HepG2 (cell line): ENCODE data around the gene SLC16A14. TPM values are rescaled to one million over a fixed set of nuclear protein-coding genes. Genes with fewer than 3 reads are reported as not detected.

Experiments
- ATF7 ChIP-seq, 2 experiments: fragments of 450-650 bp in 1 of 2; sonication (generic) in 1 of 2; formaldehyde crosslinking in 1 of 2; IDR thresholded peaks; 2 replicates each; pipeline versions ENCODE4 v1.4.0 to v1.6.1; 2016 to 2020; ENCODE audit warnings: antibody characterized with exemption in 1 of 2, mild to moderate bottlenecking in 1 of 2, missing genetic modification reagents in 1 of 2
- BRD4 ChIP-seq: sonication (generic); formaldehyde crosslinking; IDR thresholded peaks from 2 replicates; pipeline ENCODE4 v1.4.0; 2020; ENCODE audit warnings: missing genetic modification reagents
- FOXA1 ChIP-seq, 2 experiments: fragments of 450-650 bp in 1 of 2; sonication (generic) in 1 of 2; formaldehyde crosslinking in 1 of 2; IDR thresholded peaks; 2 replicates each; pipeline versions ENCODE4 v1.4.0 to v1.6.1; 2016 to 2020; ENCODE audit warnings: missing genetic modification reagents in 1 of 2
- GMEB2 ChIP-seq: IDR thresholded peaks from 2 replicates; pipeline ENCODE4 v1.6.1; 2016; ENCODE audit warnings: missing biosample characterization, missing genetic modification reagents, low read depth
- HNF1A ChIP-seq, 2 experiments: sonication (generic) in 1 of 2; formaldehyde crosslinking in 1 of 2; IDR thresholded peaks; 2 replicates each; pipeline versions ENCODE4 v1.4.0 to v1.6.1; 2016 to 2020; ENCODE audit warnings: borderline replicate concordance in 1 of 2, low read depth in 1 of 2, mild to moderate bottlenecking in 1 of 2, missing genetic modification reagents in 1 of 2
- KLF9 ChIP-seq: IDR thresholded peaks from 2 replicates; pipeline ENCODE4 v1.6.1; 2016; ENCODE audit warnings: low read depth
- MAX ChIP-seq: IDR thresholded peaks from 2 replicates; pipeline ENCODE4 v1.6.1; 2012; ENCODE audit warnings: inconsistent platforms
- POGK ChIP-seq: sonication (generic); formaldehyde crosslinking; conservative IDR thresholded peaks from 2 replicates; pipeline ENCODE4 v1.8.0; 2022; ENCODE audit warnings: mild to moderate bottlenecking, moderate library complexity, missing genetic modification reagents
- POLR2AphosphoS5 ChIP-seq: IDR thresholded peaks from 2 replicates; pipeline ENCODE4 v1.6.1; 2012; ENCODE audit warnings: low read depth, low read length
- POLR2G ChIP-seq: fragments of 200-400 bp; formaldehyde crosslinking; IDR thresholded peaks from 2 replicates; pipeline ENCODE4 v1.6.1; 2018; ENCODE audit warnings: mild to moderate bottlenecking, low read depth, low read length, moderate library complexity
- SALL1 ChIP-seq: sonication (generic); formaldehyde crosslinking; IDR thresholded peaks from 2 replicates; pipeline ENCODE4 v1.8.0; 2022; ENCODE audit warnings: mild to moderate bottlenecking, missing genetic modification reagents
- SCMH1 ChIP-seq: sonication (generic); formaldehyde crosslinking; IDR thresholded peaks from 2 replicates; pipeline ENCODE4 v1.9.0; 2021; ENCODE audit warnings: missing genetic modification reagents, mild to moderate bottlenecking, borderline replicate concordance
- SOX5 ChIP-seq: IDR thresholded peaks from 2 replicates; pipeline ENCODE4 v1.6.1; 2016; ENCODE audit warnings: borderline replicate concordance
- ZNF10 ChIP-seq: sonication (generic); formaldehyde crosslinking; IDR thresholded peaks from 2 replicates; pipeline ENCODE4 v1.4.0; 2020; ENCODE audit warnings: mild to moderate bottlenecking, low read depth, missing genetic modification reagents, borderline replicate concordance
- ZNF124 ChIP-seq: sonication (generic); formaldehyde crosslinking; IDR thresholded peaks from 2 replicates; pipeline ENCODE4 v1.4.0; 2020; ENCODE audit warnings: missing genetic modification reagents
- ZNF138 ChIP-seq: sonication (generic); formaldehyde crosslinking; IDR thresholded peaks from 2 replicates; pipeline ENCODE4 v1.5.0; 2020; ENCODE audit warnings: mild to moderate bottlenecking, low read depth, missing genetic modification reagents
- ZNF143 ChIP-seq: sonication (generic); formaldehyde crosslinking; IDR thresholded peaks from 2 replicates; pipeline ENCODE4 v1.4.0; 2020; ENCODE audit warnings: missing genetic modification reagents
- ZNF180 ChIP-seq: sonication (generic); formaldehyde crosslinking; IDR thresholded peaks from 2 replicates; pipeline ENCODE4 v1.4.0; 2020; ENCODE audit warnings: low read depth, missing genetic modification reagents, borderline replicate concordance
- ZNF225 ChIP-seq: sonication (generic); formaldehyde crosslinking; IDR thresholded peaks from 2 replicates; pipeline ENCODE4 v1.4.0; 2020; ENCODE audit warnings: mild to moderate bottlenecking, missing genetic modification reagents
- ZNF296 ChIP-seq: sonication (generic); formaldehyde crosslinking; conservative IDR thresholded peaks from 2 replicates; pipeline ENCODE4 v1.5.0; 2020; ENCODE audit warnings: mild to moderate bottlenecking, missing genetic modification reagents
- ZNF331 ChIP-seq: sonication (generic); formaldehyde crosslinking; IDR thresholded peaks from 2 replicates; pipeline ENCODE4 v1.4.0; 2020; ENCODE audit warnings: missing genetic modification reagents
- ZNF549 ChIP-seq: sonication (generic); formaldehyde crosslinking; IDR thresholded peaks from 2 replicates; pipeline ENCODE4 v1.5.0; 2020; ENCODE audit warnings: missing genetic modification reagents
- ZNF550 ChIP-seq: sonication (generic); formaldehyde crosslinking; IDR thresholded peaks from 2 replicates; pipeline ENCODE4 v1.4.0; 2020; ENCODE audit warnings: mild to moderate bottlenecking, missing genetic modification reagents, borderline replicate concordance
- ZNF607 ChIP-seq: sonication (generic); formaldehyde crosslinking; IDR thresholded peaks from 2 replicates; pipeline ENCODE4 v1.5.1; 2020; ENCODE audit warnings: missing genetic modification reagents, mild to moderate bottlenecking, borderline replicate concordance
- polyA plus RNA-seq, 8 experiments: library from polyadenylated mRNA; depleted of rRNA in 3 of 8; stranded (reverse) in 7 of 8; unstranded in 1 of 8; fragments of >200 nt; fragmentation: Illumina TruSeq in 4 of 8; extraction: Trizol in 4 of 8; gene quantifications; 2 replicates each; pipeline versions ENCODE4 v1.2.1 to v1.2.3, GENCODE V29; 2011 to 2016; ENCODE audit warnings: low read depth in 4 of 8, missing spikeins in 1 of 8, mixed read lengths in 1 of 8; ENCODE audit not compliant: insufficient read depth in 1 of 8
- total RNA-seq, 5 experiments: library from RNA; depleted of rRNA; stranded (reverse); fragments of >200 nt; fragmentation: Illumina TruSeq; extraction: Trizol; gene quantifications; 2 replicates each; pipeline ENCODE4 v1.2.3, GENCODE V29; 2016; ENCODE audit warnings: low read depth in 1 of 5

Gene SLC16A14
- total and polyA plus RNA-seq, 2 of the 13 experiments (the other 11 are each of a cell fraction or from before 2014, with no cell fraction given): 0.05 TPM; not detected in 1

GRCh38 chr2:230016844-230017243, 51.9 kb downstream of the SLC16A14 start (continued):
- TF ChIP-seq ZNF607: no peak
- no peak for TF ChIP-seq ZNF10 (CRISPR knock-in tag)
- 0 out of 2 replicates have a peak, but pooled peaks have one; percentile 27 for TF ChIP-seq ATF7 (IDR thresholded peaks at IDR 0.05)
- no peak for TF ChIP-seq ATF7 (CRISPR knock-in tag; IDR thresholded peaks at IDR 0.05)
- no peak for TF ChIP-seq ZNF549 (CRISPR knock-in tag)
- TF ChIP-seq ZNF296 (CRISPR knock-in tag): no peak
- TF ChIP-seq POLR2G: no peak
- TF ChIP-seq SOX5 (CRISPR knock-in tag): peak; percentile 57
- TF ChIP-seq ZNF180: no peak
- TF ChIP-seq POGK (CRISPR knock-in tag): no peak
- TF ChIP-seq BRD4: no peak
- no peak for TF ChIP-seq KLF9 (CRISPR knock-in tag)
- TF ChIP-seq MAX: no peak
- TF ChIP-seq ZNF225: no peak
- no peak for TF ChIP-seq FOXA1 (IDR thresholded peaks at IDR 0.05)
- TF ChIP-seq FOXA1 (CRISPR knock-in tag; IDR thresholded peaks at IDR 0.05): no peak
- no peak for TF ChIP-seq ZNF143 (CRISPR knock-in tag)
- no peak for TF ChIP-seq ZNF550 (CRISPR knock-in tag)
- TF ChIP-seq ZNF331 (CRISPR knock-in tag): no peak
- peak; percentile 72 for TF ChIP-seq SALL1
- no peak for TF ChIP-seq GMEB2 (CRISPR knock-in tag)
- TF ChIP-seq ZNF138 (CRISPR knock-in tag): no peak
- no peak for TF ChIP-seq POLR2AphosphoS5
- no peak for TF ChIP-seq ZNF124 (CRISPR knock-in tag)
- TF ChIP-seq SCMH1: no peak
- TF ChIP-seq HNF1A (IDR thresholded peaks at IDR 0.05; ENCODE audit: low read depth): peak; percentile 35; the same call in 1 of the 2 replicates
- 0 out of 2 replicates have a peak, but pooled peaks have one; percentile 25 for TF ChIP-seq HNF1A (CRISPR knock-in tag; IDR thresholded peaks at IDR 0.05; ENCODE audit: borderline replicate concordance)
